Measurements from ENCODE around the gene PDGFB.
A peak's percentile ranks its signal among the peaks of the same experiment; 100 is the strongest.

PDGFB gene

GRCh38 chr22:39253435-39254070 is 8.8 kb upstream of the PDGFB start:
- DNase-seq, result no peak

GRCh38 chr22:39252461-39253434 is 8.0 kb upstream of the PDGFB start:
- no peak for DNase-seq

- no peak for DNase-seq
Measured at GRCh38 chr22:39251762-39252460, 7.1 kb upstream of the PDGFB start.

GRCh38 chr22:39250838-39251237 is 6.1 kb upstream of the PDGFB start:
- DNase-seq, result no peak

- DNase-seq, result no peak
Measured at GRCh38 chr22:39250131-39250530, 5.3 kb upstream of the PDGFB start.

- no peak for DNase-seq
Measured at GRCh38 chr22:39249086-39249704, 4.4 kb upstream of the PDGFB start.

GRCh38 chr22:39248254-39248653 is 3.5 kb upstream of the PDGFB start:
- DNase-seq, result peak; percentile 63

- DNase-seq, result no peak
Measured at GRCh38 chr22:39247361-39247760, 2.6 kb upstream of the PDGFB start.

- DNase-seq, result no peak
Measured at GRCh38 chr22:39246690-39247332, 2.0 kb upstream of the PDGFB start.

- DNase-seq, result no peak
Measured at GRCh38 chr22:39246217-39246616, 1.4 kb upstream of the PDGFB start.

GRCh38 chr22:39245130-39246039 is 603 bp upstream of the PDGFB start:
- no peak for DNase-seq

- no peak for DNase-seq
Measured at GRCh38 chr22:39244136-39244495, 666 bp downstream of the PDGFB start.

- DNase-seq, result no peak
Measured at GRCh38 chr22:39243439-39244135, 1.2 kb downstream of the PDGFB start.

- DNase-seq, result peak; percentile 36
Measured at GRCh38 chr22:39242595-39243438, 2.0 kb downstream of the PDGFB start.

- DNase-seq, result no peak
Measured at GRCh38 chr22:39241794-39242594, 2.8 kb downstream of the PDGFB start.

- peak; percentile 46 for DNase-seq
Measured at GRCh38 chr22:39240831-39241793, 3.7 kb downstream of the PDGFB start.

- DNase-seq, result peak; percentile 69
Measured at GRCh38 chr22:39239561-39240423, 5.0 kb downstream of the PDGFB start.
